H1 (cell line): ENCODE measurements around the gene TBC1D16. TPM values are rescaled to one million over a fixed set of nuclear protein-coding genes. Genes with fewer than 3 reads are reported as not detected.

Source experiments
- CTCF ChIA-PET: fragments of 300-600 bp; sonication (Branson Sonifier 250); formaldehyde crosslinking; loops from one replicate; lab custom pipeline; 2021; ENCODE audit not compliant: partially characterized antibody; lab: Charles Lee
- POLR2A ChIA-PET: fragments of 300-600 bp; sonication (Branson Sonifier 250); formaldehyde crosslinking; loops from one replicate; lab custom pipeline; 2021; ENCODE audit warnings: inconsistent platforms; ENCODE audit not compliant: partially characterized antibody; lab: Charles Lee
- DNase-seq, 2 experiments: peaks; one replicate each; pipeline versions ENCODE4 v3.0.0 to v3.0.0-alpha.2; 2010 to 2022; ENCODE audit warnings: low spot score in 2 of 2, low read depth in 1 of 2, mixed read lengths in 1 of 2
- FAIRE-seq: peaks from 2 replicates; lab custom pipeline; 2011; peaks lifted over from hg19 to GRCh38; lab: Jason Lieb, UNC
- H2AFZ ChIP-seq: 2 replicates; pipeline ENCODE4 v1.8.1; 2012; ENCODE audit warnings: low read length, inconsistent platforms
- H2AK5ac ChIP-seq: 2 replicates; pipeline ENCODE4 v1.6.1; 2013; ENCODE audit warnings: low read depth, low read length
- H2BK120ac ChIP-seq: replicated peaks from 2 replicates; pipeline ENCODE3; 2013; ENCODE audit warnings: low read depth, low read length, inconsistent platforms
- H2BK12ac ChIP-seq: 2 replicates; pipeline ENCODE4 v1.6.1; 2013; ENCODE audit warnings: low read depth, low read length
- H2BK15ac ChIP-seq: 2 replicates; pipeline ENCODE4 v1.6.1; 2013; ENCODE audit warnings: low read length
- H2BK20ac ChIP-seq: 2 replicates; pipeline ENCODE4 v1.6.1; 2013; ENCODE audit warnings: low read length
- H2BK5ac ChIP-seq: 2 replicates; pipeline ENCODE4 v1.6.1; 2013; ENCODE audit warnings: low read depth, low read length
- H3K14ac ChIP-seq: 2 replicates; pipeline ENCODE4 v1.6.1; 2013; ENCODE audit warnings: inconsistent platforms; ENCODE audit not compliant: insufficient read length
- H3K18ac ChIP-seq: 2 replicates; pipeline ENCODE4 v1.6.1; 2013; ENCODE audit warnings: low read length; ENCODE audit errors: extremely low read depth
- H3K23ac ChIP-seq: 2 replicates; pipeline ENCODE4 v1.6.1; 2013; ENCODE audit warnings: inconsistent platforms; ENCODE audit not compliant: insufficient read length
- H3K23me2 ChIP-seq: 2 replicates; pipeline ENCODE4 v1.6.1; 2013; ENCODE audit warnings: low read depth, low read length
- H3K27ac ChIP-seq: 2 replicates; pipeline ENCODE4 v1.6.1; 2011; ENCODE audit warnings: low read depth, low read length, inconsistent platforms
- H3K27me3 ChIP-seq, 4 experiments: replicated peaks in 1 of 4; 1 replicate in 1 of 4; 2 replicates in 3 of 4; pipeline versions ENCODE4 v1.6.1 to v1.8.1; 2011 to 2013; ENCODE audit warnings: low read length in 3 of 4, mild to moderate bottlenecking in 3 of 4, inconsistent platforms in 2 of 4, mixed read lengths in 2 of 4, moderate library complexity in 1 of 4; ENCODE audit not compliant: control insufficient read depth in 3 of 4, insufficient read depth in 3 of 4; ENCODE audit errors: extremely low read depth in 1 of 4
- H3K36me3 ChIP-seq, 4 experiments: 2 replicates each; pipeline versions ENCODE4 v1.6.1 to v1.8.1; 2011 to 2013; ENCODE audit warnings: mild to moderate bottlenecking in 4 of 4, low read length in 3 of 4, moderate library complexity in 2 of 4, control low read depth in 1 of 4, inconsistent platforms in 1 of 4; ENCODE audit not compliant: insufficient read depth in 4 of 4, control insufficient read depth in 2 of 4
- H3K4ac ChIP-seq: replicated peaks from 2 replicates; pipeline ENCODE3; 2013; ENCODE audit warnings: low read length, low read depth, mixed read lengths, inconsistent platforms; ENCODE audit not compliant: insufficient read length
- H3K4me1 ChIP-seq, 4 experiments: replicated peaks in 1 of 4; 1 replicate in 1 of 4; 2 replicates in 3 of 4; pipeline versions ENCODE4 v1.6.1 to v1.8.1; 2011 to 2013; ENCODE audit warnings: low read length in 3 of 4, inconsistent platforms in 2 of 4, mixed read lengths in 1 of 4; ENCODE audit not compliant: insufficient read depth in 4 of 4, control insufficient read depth in 3 of 4
- H3K4me2 ChIP-seq, 2 experiments: 2 replicates each; pipeline versions ENCODE4 v1.6.1 to v1.8.1; 2011 to 2013; ENCODE audit warnings: low read depth in 2 of 2, low read length in 2 of 2, control low read depth in 1 of 2, inconsistent platforms in 1 of 2, mild to moderate bottlenecking in 1 of 2; ENCODE audit not compliant: insufficient read depth in 1 of 2
- H3K4me3 ChIP-seq, 4 experiments: fragments of 200-600, 300-600 bp in 1 of 4; sonication (generic), shearing (Covaris generic), sonication (Bioruptor Twin) in 1 of 4; 2 replicates each; pipeline versions ENCODE4 v1.5.1 to v1.8.1; 2011 to 2016; ENCODE audit warnings: low read length in 4 of 4, low read depth in 3 of 4, control low read depth in 2 of 4, inconsistent platforms in 2 of 4, mild to moderate bottlenecking in 2 of 4, mixed read lengths in 1 of 4, moderate library complexity in 1 of 4; ENCODE audit not compliant: insufficient read depth in 2 of 4; ENCODE audit errors: extremely low read depth in 1 of 4
- H3K56ac ChIP-seq: replicated peaks from 2 replicates; pipeline ENCODE3; 2013; ENCODE audit warnings: low read depth, mild to moderate bottlenecking, mixed read lengths, low read length, inconsistent platforms; ENCODE audit not compliant: insufficient read length
- H3K79me1 ChIP-seq: 2 replicates; pipeline ENCODE4 v1.6.1; 2013; ENCODE audit warnings: low read depth, low read length, control low read depth
- H3K79me2 ChIP-seq, 2 experiments: 2 replicates each; pipeline versions ENCODE4 v1.6.1 to v1.8.1; 2012 to 2013; ENCODE audit warnings: low read length in 2 of 2, mild to moderate bottlenecking in 2 of 2, inconsistent platforms in 1 of 2; ENCODE audit not compliant: insufficient read depth in 2 of 2, control insufficient read depth in 1 of 2
- H3K9ac ChIP-seq, 4 experiments: replicated peaks in 1 of 4; 1 replicate in 1 of 4; 2 replicates in 3 of 4; pipeline versions ENCODE4 v1.6.1 to v1.8.1; 2011 to 2013; ENCODE audit warnings: low read depth in 3 of 4, low read length in 3 of 4, control low read depth in 2 of 4, mild to moderate bottlenecking in 2 of 4, moderate library complexity in 2 of 4, inconsistent platforms in 1 of 4; ENCODE audit errors: extremely low read depth in 1 of 4
- H3K9me3 ChIP-seq, 2 experiments: 2 replicates each; pipeline versions ENCODE4 v1.6.1 to v1.8.1; 2012 to 2013; ENCODE audit warnings: mild to moderate bottlenecking in 2 of 2, moderate library complexity in 2 of 2, control low read depth in 1 of 2, inconsistent platforms in 1 of 2, low read depth in 1 of 2, low read length in 1 of 2, mixed read lengths in 1 of 2; ENCODE audit not compliant: insufficient read depth in 2 of 2
- H4K20me1 ChIP-seq, 2 experiments: replicated peaks in 1 of 2; 2 replicates each; pipeline versions ENCODE3 to v1.8.1; 2011 to 2013; ENCODE audit warnings: inconsistent platforms in 2 of 2, low read length in 2 of 2, mild to moderate bottlenecking in 1 of 2; ENCODE audit not compliant: insufficient read depth in 2 of 2, control insufficient read depth in 1 of 2
- H4K5ac ChIP-seq: 2 replicates; pipeline ENCODE4 v1.6.1; 2013; ENCODE audit warnings: low read length, low read depth, mixed read lengths, inconsistent platforms; ENCODE audit not compliant: insufficient read length
- H4K8ac ChIP-seq: 2 replicates; pipeline ENCODE4 v1.8.0; 2013; ENCODE audit warnings: mild to moderate bottlenecking, moderate library complexity, low read length, inconsistent platforms; ENCODE audit not compliant: insufficient read depth; ENCODE audit errors: extremely low read depth
- H4K91ac ChIP-seq: replicated peaks from 2 replicates; pipeline ENCODE3; 2013; ENCODE audit warnings: low read length, mixed read lengths, inconsistent platforms; ENCODE audit not compliant: insufficient read length
- ASH2L ChIP-seq: fragments of 200-600, 300-600 bp; sonication (generic); IDR thresholded peaks from one replicate; pipeline ENCODE4 v1.7.1; 2017; ENCODE audit warnings: low read length
- BRCA1 ChIP-seq: IDR thresholded peaks from 2 replicates; pipeline ENCODE4 v1.6.1; 2012; ENCODE audit warnings: low read depth, low read length, improper control_type of control experiment
- HDAC6 ChIP-seq: IDR thresholded peaks from one replicate; pipeline ENCODE4 v1.7.1; 2012; ENCODE audit warnings: low read depth, mild to moderate bottlenecking, inconsistent platforms, low read length, moderate library complexity
- RNF2 ChIP-seq: fragments of 200-900, 300-1000 bp; sonication (generic); IDR thresholded peaks from 2 replicates; pipeline ENCODE4 v1.7.1; 2016; ENCODE audit warnings: borderline replicate concordance, low read depth, mild to moderate bottlenecking, antibody characterized with exemption, low read length; ENCODE audit not compliant: poor library complexity, severe bottlenecking; ENCODE audit errors: missing control alignments
- SUZ12 ChIP-seq: fragments of 200-600 bp; sonication (generic); IDR thresholded peaks from 2 replicates; pipeline ENCODE4 v1.6.1; 2012; ENCODE audit warnings: mild to moderate bottlenecking, inconsistent platforms, low read length, moderate library complexity, mixed read lengths
- TAF1 ChIP-seq: IDR thresholded peaks from 2 replicates; pipeline ENCODE4 v1.6.1; 2011; ENCODE audit warnings: mild to moderate bottlenecking, low read depth, low read length
- WGBS, 2 experiments: shearing (Covaris generic) in 1 of 2; methylation state at CpG; one replicate each; pipeline versions ENCODE4 v1.1.6 to v1.1.7; 2013 to 2015; ENCODE audit warnings: low lambda C conversion rate in 2 of 2, mixed read lengths in 2 of 2, inconsistent platforms in 1 of 2, low coverage in 1 of 2, missing lambda C conversion rate in 1 of 2; ENCODE audit not compliant: insufficient replicate concordance in 2 of 2, insufficient coverage in 1 of 2, insufficient read length in 1 of 2; ENCODE audit errors: extremely low coverage in 1 of 2, missing lambda C conversion rate in 1 of 2; 5-methylcytosine and 5-hydroxymethylcytosine counted together
- polyA plus RNA-seq, 7 experiments: library from polyadenylated mRNA; depleted of rRNA in 3 of 7; stranded (reverse) in 5 of 7; unstranded in 2 of 7; fragments of >200 nt in 5 of 7; fragments of 200-250 nt in 2 of 7; gene quantifications; 1 replicate in 5 of 7; 2 replicates in 1 of 7; 4 replicates in 1 of 7; pipeline versions ENCODE4 v1.2.1 to v1.2.3, GENCODE V29; 2011 to 2013; ENCODE audit warnings: missing spikeins in 2 of 7, mixed read lengths in 2 of 7
- total RNA-seq: library from RNA; stranded (reverse); fragmentation: NEBNext Ultra II Directional; extraction: Animal tissue kit (Norgen Biotek cat#: 25700); gene quantifications from 2 replicates; pipeline ENCODE4 v1.2.1, GENCODE V29; 2021
- TF ChIP-seq, protein P1 (sequence below): IDR thresholded peaks from 2 replicates; pipeline ENCODE4 v1.6.1; 2011; ENCODE audit warnings: low read length, improper control_type of control experiment

Gene TBC1D16
- total and polyA plus RNA-seq, 2 of the 8 experiments (the other 6 are each of a cell fraction or from before 2014, with no cell fraction given) = 21.1 to 109 TPM

DNA sequence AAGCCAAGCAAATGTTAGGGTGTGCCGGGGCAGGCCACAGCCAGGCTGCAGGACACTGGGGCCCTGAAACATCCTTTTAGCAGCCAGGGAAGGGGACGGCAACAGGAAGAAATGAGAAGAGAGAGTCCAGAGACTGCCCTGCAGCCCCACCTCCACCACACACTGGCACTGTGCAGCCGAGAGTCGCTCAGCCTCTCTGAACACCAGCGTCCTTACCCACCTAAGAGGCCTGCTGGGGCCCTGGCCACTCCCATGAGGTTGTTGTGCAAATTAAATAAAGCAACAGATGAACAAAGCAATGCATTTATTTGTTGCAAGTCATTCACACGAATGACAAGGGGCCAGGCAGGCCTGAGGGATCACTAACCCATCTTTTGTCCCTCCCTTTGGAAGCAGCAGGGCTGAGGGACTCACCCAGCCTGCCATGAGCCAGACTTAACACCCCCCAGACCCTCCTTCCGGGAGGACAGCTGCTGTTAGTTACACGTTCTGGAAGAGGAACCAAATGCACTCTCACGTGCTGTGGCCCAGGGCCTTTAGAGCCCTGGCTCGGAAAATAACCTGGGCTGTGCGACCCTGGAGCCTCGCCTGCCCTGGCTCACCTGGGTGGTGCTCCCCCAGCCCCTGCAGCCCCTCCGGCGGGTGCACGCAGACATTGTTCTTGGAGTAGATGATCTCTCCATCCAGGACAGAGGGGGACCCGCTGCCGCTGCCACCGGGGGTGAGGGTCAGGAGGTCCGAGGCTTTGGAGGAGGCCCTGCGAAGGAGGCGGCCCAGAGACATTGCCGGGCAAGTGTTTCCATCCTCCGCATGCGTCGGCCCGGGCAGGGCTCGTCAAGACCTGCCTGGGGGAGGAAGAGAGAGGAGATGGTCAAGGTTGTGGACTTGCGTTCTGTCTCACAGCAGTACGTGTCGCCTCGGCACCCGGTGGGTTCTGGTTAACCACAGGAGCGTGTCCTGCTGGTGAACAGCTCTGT lies 22.6 kb downstream of the TBC1D16 start:
- H3K4ac ChIP-seq = no peak overlapping the region
- H3K36me3 ChIP-seq = peaks cover 0 to 20% (median 13%) of the 10 kb centered on the region in 4 experiments; a peak in 4 of 8 replicates
- H4K8ac ChIP-seq = no peak overlapping the region
- no peak overlapping the region for H4K5ac ChIP-seq
- WGBS, 2 experiments = 86% methylated on average over 29 of the region's 33 CpGs; no CpG with 5 or more reads in 1 of the 2 experiments
- H3K18ac ChIP-seq = 0 out of 2 replicates have a peak overlapping the region, but pooled peaks have one; percentile 34
- H3K4me2 ChIP-seq = 0 out of 4 replicates have a peak overlapping the region, but pooled peaks of 1 of the 2 experiments have one; percentile 13
- no peak overlapping the region for H3K4me3 ChIP-seq
- peak overlapping the region in 1 of 4 experiments; percentile 17; a peak in 1 of 7 replicates for H3K9ac ChIP-seq
- H4K91ac ChIP-seq = no peak overlapping the region
- H2BK15ac ChIP-seq = no peak overlapping the region
- no peak overlapping the region for H2BK12ac ChIP-seq
- ChIA-PET POLR2A (no interaction called here), CTCF (interaction anchor here (0.6 kb wide), 1 partner anchor 11 kb away, joined by 3 read pairs; no protein-coding TSS in a partner anchor)
- H3K23me2 ChIP-seq = no peaks in the 10 kb centered on the region
- no peaks in the 10 kb centered on the region for H3K27me3 ChIP-seq
- no peak overlapping the region for H2AK5ac ChIP-seq
- H3K23ac ChIP-seq = no peak overlapping the region
- H3K27ac ChIP-seq = peak overlapping the region; percentile 25; the same call in 1 of the 2 replicates
- H2AFZ ChIP-seq = no peak overlapping the region
- no peaks in the 10 kb centered on the region; a peak in 1 of 4 replicates for H3K9me3 ChIP-seq
- H3K79me1 ChIP-seq = peaks cover 15% of the 10 kb centered on the region
- no peak overlapping the region for H3K14ac ChIP-seq
- FAIRE-seq (no peak), DNase-seq (no peak)
- H2BK120ac ChIP-seq = no peak overlapping the region
- peaks cover 0 to 24% of the 10 kb centered on the region in 2 experiments; a peak in 2 of 4 replicates for H3K79me2 ChIP-seq
- H2BK5ac ChIP-seq = peak overlapping the region; percentile 35; the same call in 1 of the 2 replicates
- H2BK20ac ChIP-seq = no peak overlapping the region
- H3K4me1 ChIP-seq = peaks cover 0 to 4% (median 0%) of the 10 kb centered on the region in 4 experiments; a peak in 5 of 7 replicates
- no peak overlapping the region for H3K56ac ChIP-seq
- peaks cover 7 to 18% of the 10 kb centered on the region in 2 experiments for H4K20me1 ChIP-seq
- TF ChIP-seq BRCA1 (no peak), SUZ12 (no peak), RNF2 (no peak), HDAC6 (no peak), ASH2L (no peak), TAF1 (no peak)
- TF ChIP-seq, protein P1, sequence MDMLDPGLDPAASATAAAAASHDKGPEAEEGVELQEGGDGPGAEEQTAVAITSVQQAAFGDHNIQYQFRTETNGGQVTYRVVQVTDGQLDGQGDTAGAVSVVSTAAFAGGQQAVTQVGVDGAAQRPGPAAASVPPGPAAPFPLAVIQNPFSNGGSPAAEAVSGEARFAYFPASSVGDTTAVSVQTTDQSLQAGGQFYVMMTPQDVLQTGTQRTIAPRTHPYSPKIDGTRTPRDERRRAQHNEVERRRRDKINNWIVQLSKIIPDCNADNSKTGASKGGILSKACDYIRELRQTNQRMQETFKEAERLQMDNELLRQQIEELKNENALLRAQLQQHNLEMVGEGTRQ = no peak
